Activated effector memory CD4-positive, alpha-beta T cell treated with anti-CD3 and anti-CD28 coated beads, Interleukin-2, amount 50 U/mL, for 16 hours (primary cell): Measurements from ENCODE around the gene RRM2.

Source experiments
- DNase-seq: peaks from one replicate; pipeline ENCODE4 v3.0.0-alpha.2; 2020

The RRM2 gene

DNA sequence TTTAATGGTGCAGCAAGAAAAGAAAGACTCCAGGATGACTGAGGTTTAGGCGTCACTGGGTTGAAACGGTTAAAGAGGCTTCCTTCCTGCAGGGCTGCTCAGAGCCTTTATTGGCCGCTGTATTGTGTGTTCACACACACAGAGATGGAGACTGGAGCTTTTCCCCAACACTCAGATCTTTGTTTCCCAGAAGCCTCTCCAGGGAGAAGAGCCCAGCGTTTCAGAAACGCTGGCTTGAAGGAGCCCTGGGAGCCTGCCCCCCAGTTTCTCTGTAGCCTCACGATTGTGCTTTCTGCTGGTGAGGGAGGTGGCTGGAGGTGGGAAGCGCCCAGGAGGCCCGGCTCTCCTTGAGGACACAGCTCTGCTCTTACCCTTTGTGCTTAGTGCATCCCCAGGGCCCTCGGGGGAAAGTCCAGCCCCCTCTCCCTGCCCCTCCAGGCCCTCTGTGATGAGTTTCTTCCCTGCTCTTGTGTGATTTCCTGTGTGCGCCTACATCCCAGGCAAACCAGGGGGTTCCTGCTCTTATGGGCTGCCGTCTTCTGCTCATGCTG lies 37.1 kb downstream of the RRM2 start:
- DNase-seq = no peak

DNA sequence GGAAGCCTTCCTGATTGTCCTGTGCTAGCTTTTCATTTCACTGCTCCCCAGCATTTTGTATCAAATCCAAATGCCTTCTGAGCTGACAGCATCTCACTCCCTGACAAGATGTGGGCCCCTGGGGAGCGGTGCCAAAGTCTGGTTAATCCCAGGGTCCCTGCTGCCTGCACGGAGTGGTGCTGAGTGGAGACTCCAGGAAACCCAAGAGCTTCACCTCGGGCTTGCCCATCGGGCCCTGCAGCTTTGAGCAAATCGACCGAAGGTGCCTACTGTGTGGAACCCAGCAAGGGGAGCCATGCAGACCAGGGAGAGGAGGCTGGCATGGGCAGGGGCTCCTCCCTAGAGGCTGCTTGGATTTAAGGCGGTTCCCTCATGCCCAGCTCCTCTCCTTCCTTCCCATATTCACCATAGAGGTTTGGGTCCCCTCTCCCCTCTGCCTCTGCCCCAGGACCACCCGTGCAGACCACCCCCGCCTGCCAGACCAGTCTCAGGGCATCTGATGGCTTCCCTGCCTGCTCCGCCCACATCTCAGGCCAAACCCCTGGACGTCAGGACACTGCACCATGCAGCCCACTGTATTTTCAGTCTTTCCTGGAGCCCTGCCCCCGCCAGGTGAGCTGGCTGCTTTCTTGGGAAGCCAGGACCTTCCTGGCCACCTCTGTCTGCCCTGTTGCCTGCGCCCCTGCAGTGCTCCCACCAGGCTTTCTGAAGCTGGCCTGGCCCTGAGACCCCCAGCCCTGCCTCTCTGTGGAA lies 37.8 kb downstream of the RRM2 start:
- no peak for DNase-seq

DNA sequence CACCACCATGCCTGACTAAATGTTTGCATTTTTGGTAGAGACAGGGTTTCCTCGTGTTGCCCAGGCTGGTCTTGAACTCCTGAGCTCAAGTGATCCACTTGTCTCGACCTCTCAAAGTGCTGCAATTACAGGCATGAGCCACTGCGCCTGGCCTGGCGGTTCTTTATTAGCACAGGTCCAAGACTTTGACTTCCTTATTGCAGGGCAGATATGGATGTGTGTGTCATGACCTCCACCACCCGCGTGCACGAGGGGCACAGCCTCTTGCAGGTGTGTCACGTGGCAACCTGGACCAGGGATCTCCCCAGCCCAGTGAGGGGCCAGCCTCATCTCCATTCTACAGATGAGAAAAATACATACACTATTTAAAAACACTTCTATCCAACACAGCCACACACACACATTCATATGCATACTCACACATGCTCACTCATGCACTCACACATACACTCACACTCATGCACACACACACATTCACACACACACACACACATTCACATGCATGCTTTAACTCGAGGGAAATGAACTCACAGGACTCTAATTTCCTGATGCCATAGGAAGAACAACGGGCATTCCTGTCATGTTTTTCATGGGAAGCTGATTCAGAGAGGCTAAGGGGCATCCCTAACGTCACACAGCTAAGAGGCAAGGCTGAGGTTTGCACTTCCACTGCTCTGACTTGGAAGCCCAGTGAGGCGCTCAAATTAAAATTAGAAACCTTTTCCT lies 38.8 kb downstream of the RRM2 start:
- no peak for DNase-seq

DNA sequence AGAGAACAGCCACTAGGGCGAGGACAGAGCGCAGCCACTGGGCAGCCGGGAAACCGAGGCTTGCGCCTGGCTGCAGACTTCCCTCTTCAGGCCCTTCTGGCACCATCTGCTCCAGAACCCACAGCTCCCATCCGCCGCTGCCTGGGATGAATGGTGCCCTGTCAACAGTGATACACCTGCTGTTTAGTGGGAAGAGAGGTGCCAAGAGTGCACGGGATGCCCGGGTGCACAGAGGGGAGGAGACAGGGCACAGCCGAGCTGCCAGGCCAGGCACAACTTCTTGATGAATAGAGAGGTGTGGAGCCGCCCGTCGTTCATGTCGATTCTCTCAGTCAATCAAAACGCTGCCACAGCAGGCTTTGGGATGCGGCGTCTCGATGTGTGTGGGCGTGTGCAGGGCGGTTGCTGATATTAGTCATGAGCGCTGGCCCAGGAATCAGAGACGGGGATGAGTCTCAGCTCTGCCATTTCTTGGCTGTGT lies 39.5 kb downstream of the RRM2 start:
- DNase-seq = no peak

DNA sequence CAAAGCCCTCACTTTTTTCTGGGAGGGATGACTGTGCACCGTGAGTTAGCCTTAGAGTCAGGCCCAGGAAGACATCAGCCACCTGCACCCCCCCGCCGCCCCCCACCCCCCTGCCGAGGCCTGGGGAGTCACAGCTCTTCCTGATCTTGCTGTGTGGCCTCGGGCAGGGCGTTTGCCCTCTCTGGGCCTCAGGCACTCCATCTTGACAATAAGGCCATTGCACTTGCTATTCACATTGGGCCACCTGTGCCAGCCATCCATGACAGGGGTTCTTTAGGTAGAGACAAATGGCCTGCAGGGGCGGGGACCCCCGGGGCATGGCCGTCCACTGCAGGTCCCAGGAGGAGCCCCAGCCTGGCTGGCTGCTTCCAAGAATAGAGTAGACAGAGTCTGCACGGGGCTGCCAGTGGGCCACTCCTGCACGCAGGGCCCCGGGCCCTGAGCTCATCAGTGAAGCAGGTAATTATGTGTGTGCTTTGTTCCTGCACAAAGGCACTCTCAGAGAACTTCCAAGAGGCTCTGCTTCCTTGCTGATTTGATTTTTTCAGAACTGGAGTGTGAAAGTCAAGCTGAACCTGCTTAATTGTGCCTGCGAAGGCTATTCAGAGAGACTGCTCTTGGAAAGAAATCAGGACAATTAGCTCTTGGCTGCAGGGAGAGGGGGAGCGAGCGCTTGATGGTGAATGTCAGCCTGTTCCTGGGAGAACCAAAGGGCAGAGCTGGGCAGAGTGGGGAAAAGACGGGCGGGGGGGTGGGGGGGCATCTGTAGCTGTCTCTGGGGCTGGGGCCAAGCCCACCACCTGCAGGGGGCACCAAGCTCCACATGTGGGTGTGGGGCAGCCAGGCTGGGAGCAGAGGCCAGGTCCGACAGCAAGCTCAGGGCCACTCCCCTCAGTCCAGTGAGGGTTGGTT lies 40.3 kb downstream of the RRM2 start:
- DNase-seq = no peak

DNA sequence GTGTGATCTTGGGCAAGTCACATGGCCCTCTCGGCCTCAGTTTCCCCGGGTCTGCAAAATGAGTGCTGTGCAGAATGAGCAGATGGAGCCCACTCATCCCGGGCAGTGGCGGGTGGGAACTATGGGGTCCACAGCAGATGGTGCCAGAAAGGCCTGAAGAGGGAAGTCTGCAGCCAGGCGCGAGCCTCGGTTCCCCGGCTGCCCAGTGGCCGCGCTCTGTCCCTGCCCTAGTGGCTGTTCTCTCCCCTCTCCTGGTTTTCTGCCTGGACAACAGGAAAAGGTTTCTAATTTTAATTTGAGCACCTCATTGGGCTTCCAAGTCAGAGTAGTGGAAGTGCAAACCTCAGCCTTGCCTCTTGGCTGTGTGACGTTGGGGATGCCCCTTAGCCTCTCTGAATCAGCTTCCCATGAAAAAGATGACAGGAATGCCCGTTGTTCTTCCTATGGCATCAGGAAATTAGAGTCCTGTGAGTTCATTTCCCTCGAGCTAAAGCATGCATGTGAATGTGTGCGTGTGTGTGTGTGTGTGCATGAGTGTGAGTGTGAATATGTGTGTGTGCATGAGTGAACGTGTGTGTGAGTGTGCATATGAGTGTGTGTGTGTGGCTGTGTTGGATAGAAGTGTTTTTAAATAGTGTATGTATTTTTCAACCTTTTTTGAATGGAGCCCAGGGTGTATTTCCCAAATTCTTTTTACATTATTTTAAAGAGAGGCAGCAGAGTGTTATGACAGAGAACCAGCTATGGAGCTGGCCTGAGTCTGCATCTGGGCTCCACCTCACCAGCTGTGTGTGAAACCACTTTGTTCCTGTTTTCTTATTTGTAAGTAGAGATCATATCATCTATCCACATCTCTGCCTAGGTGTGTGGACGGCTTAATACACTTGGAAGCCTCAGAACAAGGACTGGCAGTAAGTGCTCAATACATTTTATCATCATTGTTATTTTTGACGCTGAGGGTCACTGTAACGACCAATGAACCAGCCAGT lies 41.3 kb downstream of the RRM2 start:
- no peak for DNase-seq

DNA sequence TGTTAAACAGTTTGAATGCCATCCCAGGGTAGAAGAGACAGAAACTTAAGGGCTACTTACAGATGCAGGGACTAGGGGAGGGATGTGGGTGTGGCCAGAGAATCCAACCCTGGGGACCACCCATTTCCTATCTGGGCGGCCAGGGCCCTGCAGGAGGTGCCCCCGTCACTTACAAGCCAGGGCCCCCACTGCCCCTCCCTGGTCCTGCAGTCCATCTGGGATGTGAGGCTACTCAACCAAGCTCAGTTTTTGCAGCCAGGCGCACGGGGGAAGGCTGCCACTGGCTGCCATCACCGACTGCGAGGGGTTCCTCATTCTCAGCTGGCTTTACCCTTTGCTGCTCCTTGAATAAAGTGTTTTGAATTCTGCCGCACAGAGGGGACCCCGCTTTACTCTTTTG lies 42.1 kb downstream of the RRM2 start:
- no peak for DNase-seq

DNA sequence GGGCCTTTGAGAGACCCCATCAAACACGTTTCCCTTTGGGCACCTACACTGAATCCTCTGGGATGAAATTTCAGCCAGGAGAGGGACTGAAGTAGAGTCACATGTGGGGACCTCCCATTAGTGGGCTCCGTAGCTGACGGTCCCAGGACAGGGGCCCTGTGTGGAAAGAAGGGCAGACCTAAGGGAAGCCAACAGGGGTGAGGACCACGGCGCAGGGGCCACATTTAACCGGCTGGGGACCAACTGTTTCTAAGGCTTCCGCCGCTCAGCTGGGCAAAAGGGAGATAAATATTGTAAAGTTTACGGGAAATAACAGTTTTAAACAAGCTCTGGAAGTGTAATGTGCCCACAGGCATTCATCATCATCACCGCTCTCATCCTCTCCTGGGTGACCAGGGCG lies 42.7 kb downstream of the RRM2 start:
- DNase-seq = no peak

DNA sequence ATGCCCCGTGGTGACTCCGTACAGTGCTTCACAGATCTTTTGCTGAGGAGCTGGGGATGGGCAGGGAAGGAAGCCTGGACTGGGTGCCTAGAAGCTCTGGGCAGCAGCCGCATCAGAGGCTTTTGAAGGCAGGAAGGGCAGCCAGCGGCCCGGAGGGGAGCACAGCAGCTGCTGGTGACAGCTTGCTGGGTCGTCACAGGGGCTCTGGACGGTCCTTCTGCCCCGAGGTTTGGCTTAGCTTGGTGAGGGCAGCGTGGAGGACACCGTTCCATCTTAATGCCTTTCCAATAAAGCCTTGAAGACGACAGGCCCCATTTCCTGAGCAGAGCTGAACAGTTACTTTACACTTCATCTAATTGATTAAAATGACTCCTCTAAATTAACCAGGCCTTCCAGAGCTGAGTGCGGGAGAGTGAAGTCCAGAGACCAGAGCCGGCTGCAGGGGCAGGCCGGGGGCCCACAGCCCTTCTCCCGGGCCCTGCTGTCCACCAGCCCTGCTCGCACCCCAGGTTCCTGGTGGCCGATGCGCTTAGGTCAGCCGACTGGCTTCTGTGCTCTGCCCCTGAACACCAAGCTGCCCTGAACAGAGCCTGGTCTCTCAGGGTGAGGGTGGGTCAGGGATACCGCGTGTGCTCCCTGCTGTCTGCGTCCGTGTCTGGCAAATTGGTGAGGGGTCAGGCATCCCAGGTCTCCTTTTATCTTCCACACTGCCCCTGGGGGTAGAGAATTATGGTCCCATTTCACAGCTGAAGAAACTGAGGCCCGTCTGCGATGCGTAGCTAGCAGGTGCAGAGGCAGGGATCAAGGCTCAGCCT lies 43.5 kb downstream of the RRM2 start:
- DNase-seq = no peak

DNA sequence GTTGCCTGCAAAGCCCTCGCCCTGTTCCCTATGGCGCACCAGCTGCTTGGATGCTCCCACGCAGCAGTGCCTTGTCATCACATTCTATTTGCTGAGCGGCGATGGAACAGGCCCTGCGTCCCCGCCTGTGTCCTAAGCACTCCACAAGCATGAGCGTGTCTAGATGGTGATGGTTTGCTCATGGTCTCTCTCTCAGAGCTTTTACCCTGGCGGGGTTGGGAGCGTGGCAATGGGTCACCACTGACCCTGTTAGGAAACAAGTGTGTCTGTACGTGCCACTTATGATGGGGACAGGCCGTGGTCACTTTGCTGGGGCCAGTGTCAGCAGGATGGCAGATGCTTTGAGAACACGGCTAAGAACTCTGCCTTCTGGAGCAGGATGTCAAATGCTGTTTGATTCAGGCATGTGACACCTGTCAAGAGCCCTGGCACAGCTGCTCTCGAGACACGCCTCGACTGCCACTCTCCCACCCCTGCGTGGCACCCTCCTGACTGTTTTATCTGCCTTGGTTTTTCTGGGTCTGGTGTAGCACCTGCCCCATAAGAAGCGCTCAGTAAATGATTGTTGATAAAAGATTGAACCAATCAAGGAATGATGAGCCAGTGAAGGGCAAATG lies 44.2 kb downstream of the RRM2 start:
- no peak for DNase-seq

DNA sequence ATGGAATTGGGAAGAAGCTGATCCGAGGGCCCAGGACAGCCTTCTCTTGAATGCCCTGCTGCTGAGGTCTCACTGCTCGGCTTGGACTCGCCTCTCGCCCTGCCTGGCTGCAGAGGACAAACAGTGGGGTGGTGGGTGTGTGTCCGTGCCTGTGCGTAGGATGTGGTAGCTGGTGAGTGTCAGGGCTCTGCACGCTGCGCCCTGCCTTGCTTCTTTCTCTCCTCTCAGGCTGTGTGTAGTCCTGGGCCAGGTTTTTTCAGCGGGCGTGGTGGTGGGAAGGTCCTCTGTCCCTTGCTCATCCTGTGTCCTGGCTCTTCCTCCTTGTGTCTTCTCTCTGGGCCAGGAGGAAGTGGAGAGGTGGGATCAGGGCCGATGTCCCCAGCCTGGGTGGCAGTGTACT lies 44.8 kb downstream of the RRM2 start:
- DNase-seq = no peak

DNA sequence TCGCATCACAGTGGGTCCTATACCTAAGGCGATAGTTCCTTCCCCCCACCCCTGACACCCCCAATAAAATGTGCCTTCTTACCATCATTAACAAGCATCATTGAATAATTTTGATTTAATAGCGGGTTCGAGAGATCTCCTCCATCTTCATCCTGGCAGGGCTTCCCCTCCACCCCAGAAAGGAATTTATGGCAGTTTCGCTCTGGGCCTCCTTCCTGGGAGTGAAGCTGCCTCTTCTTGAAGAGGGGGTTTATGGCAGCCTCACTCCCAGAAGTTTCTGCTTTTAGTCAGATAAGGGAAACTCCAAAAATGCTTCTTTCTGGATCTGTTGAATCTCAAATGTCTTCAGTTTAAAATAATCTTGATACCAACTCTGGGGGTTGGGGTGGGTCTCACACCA lies 45.7 kb downstream of the RRM2 start:
- DNase-seq = no peak

DNA sequence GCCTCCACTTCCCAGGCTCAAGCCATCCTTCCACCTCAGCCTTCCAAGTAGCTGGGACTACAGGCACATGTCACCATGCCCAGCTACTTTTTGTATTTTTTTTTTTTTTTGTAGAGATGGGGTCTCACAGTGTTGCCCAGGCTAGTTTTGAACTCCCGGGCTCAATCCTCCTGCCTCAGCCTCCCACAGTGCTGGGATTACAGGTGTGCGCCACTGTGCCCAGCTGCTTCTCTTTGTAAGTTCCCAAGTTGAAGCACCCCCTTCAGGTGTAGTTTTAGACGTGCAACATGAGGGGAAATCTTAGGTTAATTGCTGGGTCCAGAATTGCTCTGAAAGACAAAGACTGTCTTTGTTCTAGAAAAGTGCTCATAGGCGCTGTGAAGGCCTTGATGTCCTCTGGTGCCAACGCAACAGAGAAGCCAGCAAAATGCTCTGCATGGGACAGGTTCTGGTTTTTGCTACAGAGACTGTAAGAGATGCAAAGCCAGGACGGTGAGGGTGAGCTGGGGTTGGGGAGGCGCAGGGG lies 46.6 kb downstream of the RRM2 start:
- DNase-seq = no peak

DNA sequence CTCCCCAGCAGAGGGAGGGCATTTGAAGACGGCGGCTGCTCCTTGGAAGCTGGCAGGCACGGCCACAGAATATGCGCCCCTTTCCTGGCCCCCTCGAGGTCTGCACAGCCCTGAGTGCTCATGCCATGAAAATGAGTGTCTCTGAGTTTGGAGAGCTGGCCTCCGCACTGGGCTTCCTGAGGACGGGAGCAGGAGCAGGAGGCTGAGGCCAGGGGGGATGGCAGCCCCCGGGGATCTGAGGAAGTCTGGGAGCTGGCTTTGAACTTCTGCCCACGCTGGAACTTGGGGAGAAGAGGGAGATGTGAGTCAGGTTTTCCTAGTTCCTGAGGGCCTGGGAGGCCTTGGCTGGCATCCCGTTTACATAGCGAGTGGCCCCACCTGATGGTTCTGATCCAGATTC lies 47.0 kb downstream of the RRM2 start:
- DNase-seq = no peak

DNA sequence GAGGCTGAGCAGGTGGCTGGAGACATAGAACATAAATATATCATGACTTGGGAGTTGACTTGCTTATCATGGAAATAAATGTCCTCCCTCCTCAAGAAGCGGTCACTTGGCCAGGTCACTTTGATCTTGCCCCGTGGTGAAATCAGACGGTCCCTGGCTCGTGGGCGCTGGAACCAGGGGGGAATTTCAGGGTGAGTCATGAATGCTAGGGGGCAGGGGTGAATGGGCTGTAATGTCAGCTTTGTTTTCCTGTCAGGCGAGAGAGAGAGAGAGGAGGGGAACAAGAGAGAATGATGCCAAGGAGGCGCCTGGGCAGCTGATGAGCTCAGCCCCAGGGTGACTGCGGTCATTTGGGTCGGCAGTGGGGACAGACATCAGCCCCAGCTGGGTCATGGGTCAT lies 47.7 kb downstream of the RRM2 start:
- no peak for DNase-seq

DNA sequence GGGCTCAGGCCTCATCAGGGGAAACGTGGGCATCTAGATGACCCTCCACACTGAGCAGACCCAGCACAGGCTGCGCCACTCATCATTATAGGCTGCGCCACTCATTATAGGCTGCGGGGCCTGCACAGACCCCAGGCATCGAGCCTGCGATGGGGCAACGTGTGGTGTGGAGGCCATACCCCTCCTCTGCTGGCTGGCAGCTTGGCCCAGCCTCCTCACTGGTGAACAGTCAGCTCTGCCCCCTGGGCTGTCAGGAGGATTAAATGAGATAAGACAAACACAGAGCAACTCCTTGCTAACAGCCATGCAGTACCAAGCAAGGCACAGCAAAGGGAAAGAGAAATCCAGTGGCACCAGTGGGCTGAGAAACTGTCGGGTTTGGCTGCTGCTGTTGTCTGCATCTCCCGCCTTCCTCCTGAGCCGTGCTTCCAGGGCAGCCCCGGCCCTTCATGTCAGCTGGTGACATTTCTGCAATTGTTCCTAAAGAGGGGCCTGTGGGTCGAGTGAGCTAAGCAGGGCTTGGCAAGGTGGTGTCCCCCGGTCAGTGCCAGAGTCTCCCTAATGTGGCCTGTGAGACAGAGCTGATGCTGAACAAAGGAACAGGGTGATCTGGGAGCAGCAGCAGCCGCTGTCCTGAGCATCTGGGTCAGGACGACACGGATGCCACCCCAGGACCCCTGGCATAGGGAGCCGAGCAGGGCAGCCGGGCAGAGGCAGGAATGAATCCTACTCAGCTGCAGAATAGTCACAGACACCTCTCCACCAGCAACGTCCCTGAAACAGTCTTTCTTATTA lies 48.7 kb downstream of the RRM2 start:
- no peak for DNase-seq

DNA sequence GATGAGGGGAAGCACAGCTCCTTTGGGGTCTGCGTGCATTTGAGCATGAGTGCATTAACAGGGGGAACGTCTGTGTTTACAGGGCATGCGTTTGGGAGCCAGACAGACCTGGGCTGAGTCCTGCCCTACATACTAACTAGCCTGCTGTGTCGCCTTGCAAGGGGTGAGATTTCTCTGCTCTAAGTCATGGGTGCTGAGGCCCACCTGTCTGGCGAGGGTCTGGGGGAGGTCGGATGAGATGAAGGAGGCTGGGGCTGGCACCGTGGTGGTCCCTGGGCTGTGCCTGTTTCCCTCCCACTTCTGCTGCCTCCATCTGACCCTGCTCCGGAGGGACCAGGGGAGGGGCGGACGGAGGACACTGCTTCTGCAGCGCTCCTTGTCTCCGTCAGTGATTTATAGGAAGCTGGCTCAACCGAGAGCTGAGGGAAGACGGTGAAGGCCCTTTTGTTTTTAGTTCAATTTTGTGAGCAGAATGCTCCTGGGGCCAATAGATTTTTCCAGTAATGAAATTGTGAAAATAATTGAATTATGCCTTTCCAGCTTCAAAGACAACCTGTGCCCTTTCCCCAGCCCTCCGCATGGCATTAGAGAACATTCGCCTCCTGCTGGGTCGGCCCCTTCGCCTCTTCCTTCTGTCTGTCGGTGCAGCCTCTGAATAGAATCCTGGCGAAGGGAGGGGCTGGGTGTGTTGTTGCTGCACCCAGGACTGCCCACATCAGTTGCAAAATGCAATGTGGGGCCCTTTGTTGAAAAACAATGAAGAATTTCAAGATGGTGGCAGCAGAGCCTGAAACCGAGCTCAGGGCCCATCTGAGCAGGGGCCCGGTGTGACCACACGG lies 49.7 kb downstream of the RRM2 start:
- no peak for DNase-seq

DNA sequence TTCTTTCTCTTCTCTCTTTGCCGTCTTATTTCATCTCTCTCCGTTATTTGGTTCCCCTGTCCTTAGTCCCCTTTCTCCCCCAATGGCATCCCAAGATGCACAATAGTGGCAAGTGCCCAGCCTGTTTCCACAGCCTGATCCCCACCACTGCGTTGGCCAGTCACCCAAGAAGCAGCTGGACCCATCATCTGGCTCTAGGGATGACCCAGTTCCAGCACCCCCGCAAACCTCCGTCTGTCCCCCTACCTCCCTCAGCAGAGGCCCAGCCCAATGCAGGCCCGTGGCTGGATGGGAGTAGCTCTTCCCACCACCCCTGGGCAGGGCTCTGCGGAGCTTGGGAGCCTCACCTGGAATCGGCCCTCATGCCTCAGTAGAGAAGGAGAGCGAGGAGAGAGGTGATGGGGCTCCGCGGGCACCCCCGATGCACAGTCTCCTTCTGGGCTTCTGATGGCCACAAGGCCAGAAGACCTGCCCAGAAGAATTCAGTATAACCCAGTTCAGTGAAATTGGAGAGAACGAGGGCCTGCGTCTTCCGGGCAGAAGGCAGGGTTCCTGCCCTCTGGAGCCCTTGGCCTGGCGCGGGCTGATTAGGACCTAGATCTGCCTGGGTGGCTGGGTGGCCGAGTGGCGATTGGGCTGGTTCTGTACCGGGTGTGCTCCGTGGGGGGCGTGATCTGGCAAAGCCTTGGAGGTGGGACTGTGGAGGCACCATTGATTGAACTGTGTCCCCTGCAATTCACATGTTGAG lies 50.9 kb downstream of the RRM2 start:
- DNase-seq = no peak
